Gastrocnemius medialis (tissue), 4 donors: ENCODE results near the gene CLTRN. TPM values are rescaled to one million over a fixed set of nuclear protein-coding genes. Genes with fewer than 3 reads are reported as not detected.

Source experiments
- ATAC-seq, 2 donors: fragments of 150-250 bp; one replicate each; pipeline ENCODE4 v1.9.1; 2016
- DNase-seq, 2 donors: peaks; one replicate each; pipeline ENCODE4 v3.0.0-alpha.2; 2019
- H3K27ac ChIP-seq, 4 donors: fragments of 200-600 bp; sonication (generic); 1 replicate in 1 of 4; 2 replicates in 3 of 4; pipeline ENCODE4 v1.5.1; 2016 to 2018; ENCODE audit warnings: mild to moderate bottlenecking in 2 of 4, moderate library complexity in 1 of 4
- H3K27me3 ChIP-seq, 3 donors: fragments of 200-600 bp; sonication (generic) in 2 of 3; 1 replicate in 1 of 3; 2 replicates in 2 of 3; pipeline versions ENCODE4 v1.5.1 to v1.6.0; 2016 to 2019; ENCODE audit warnings: mild to moderate bottlenecking in 1 of 3, moderate library complexity in 1 of 3
- H3K36me3 ChIP-seq, 2 donors: fragments of 200-600 bp; sonication (generic) in 1 of 2; one replicate each; pipeline ENCODE4 v1.5.1; 2017 to 2018
- H3K4me1 ChIP-seq, 2 donors: fragments of 200-600 bp; sonication (generic) in 1 of 2; one replicate each; pipeline ENCODE4 v1.5.1; 2016 to 2017; ENCODE audit warnings: mild to moderate bottlenecking in 2 of 2
- H3K4me3 ChIP-seq, 4 donors: fragments of 200-600 bp; sonication (generic) in 3 of 4; 1 replicate in 1 of 4; 2 replicates in 3 of 4; pipeline ENCODE4 v1.5.1; 2016 to 2019; ENCODE audit warnings: mild to moderate bottlenecking in 2 of 4
- H3K9me3 ChIP-seq, 3 donors: fragments of 200-600 bp; sonication (generic) in 2 of 3; 1 replicate in 1 of 3; 2 replicates in 2 of 3; pipeline ENCODE4 v1.5.1; 2016 to 2019
- CTCF ChIP-seq, 5 experiments: fragments of 450-650 bp in 3 of 5; fragments of 200-600 bp in 2 of 5; sonication (generic) in 2 of 5; IDR thresholded peaks in 4 of 5; conservative IDR thresholded peaks in 1 of 5; 1 replicate in 4 of 5; 2 replicates in 1 of 5; pipeline ENCODE4 v1.5.1; 2016 to 2019; ENCODE audit warnings: antibody characterized with exemption in 5 of 5, mild to moderate bottlenecking in 3 of 5, moderate library complexity in 3 of 5
- POLR2A ChIP-seq, 2 donors: fragments of 450-650 bp; IDR thresholded peaks; one replicate each; pipeline ENCODE4 v1.6.1; 2017; ENCODE audit warnings: antibody characterized with exemption in 2 of 2, mild to moderate bottlenecking in 2 of 2, moderate library complexity in 2 of 2
- in situ Hi-C, 4 donors: fragments of 200-750 bp; cut with MboI; loops; one replicate each; pipeline versions ENCODE4 v1.15.0 to v1.8.0; 2017; ENCODE audit warnings: low sequenced_read_pairs in 4 of 4
- intact Hi-C: fragments of 100-400 bp; cut with DNase I; formaldehyde crosslinking; loops from one replicate; pipeline ENCODE4 v1.15.1; 2023; ENCODE audit warnings: low total_unique reads
- total RNA-seq, 4 donors: library from RNA; depleted of rRNA; stranded (reverse); fragments of >200 nt; gene quantifications; one replicate each; pipeline versions ENCODE4 v1.1.0 to v1.2.3, GENCODE V29; 2016

CLTRN gene
- total RNA-seq, 4 donors from 2014 or later: 0.26 TPM; not detected in 3

DNA sequence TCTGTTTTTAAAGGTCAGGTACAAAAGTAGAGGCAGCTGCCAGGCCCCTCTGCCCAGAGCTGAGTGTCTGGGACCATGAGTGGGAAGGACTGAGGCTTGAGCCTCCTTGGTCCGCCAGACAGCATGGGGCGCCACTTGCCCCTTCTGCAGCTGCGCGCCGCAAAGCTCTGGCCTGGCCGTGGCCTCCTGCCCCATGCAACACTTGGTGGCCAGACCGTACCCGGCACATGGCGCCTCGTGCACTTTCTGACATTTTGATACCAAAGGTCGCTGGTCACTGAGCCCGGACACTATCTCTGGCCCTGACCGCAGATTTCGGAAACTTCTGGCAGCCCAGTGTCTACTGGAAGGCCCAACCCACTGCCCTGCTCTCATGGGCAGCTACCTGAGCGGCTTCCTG, 18.6 kb downstream of the CLTRN start:
- H3K36me3 ChIP-seq: no peaks in the 10 kb centered on the region
- ATAC-seq: no peak
- peaks cover 0 to 12% (median 10%) of the 10 kb centered on the region in 3 donors for H3K27me3 ChIP-seq
- no peaks in the 10 kb centered on the region for H3K9me3 ChIP-seq
- intact Hi-C loops: loop anchor here (10.0 kb wide), 1 partner anchor 151 kb away; the partner anchor contains the start of gene PIR
- no peak overlapping the region for H3K27ac ChIP-seq
- TF ChIP-seq POLR2A (IDR thresholded peaks at IDR 0.05) (no peak), CTCF (IDR thresholded peaks at IDR 0.05 in 4 of 5, conservative IDR thresholded peaks at IDR 0.05 in 1 of 5) (no peak)
- DNase-seq: no peak
- no peak overlapping the region for H3K4me3 ChIP-seq
- in situ Hi-C loops: no loop called here
- no peaks in the 10 kb centered on the region for H3K4me1 ChIP-seq

DNA sequence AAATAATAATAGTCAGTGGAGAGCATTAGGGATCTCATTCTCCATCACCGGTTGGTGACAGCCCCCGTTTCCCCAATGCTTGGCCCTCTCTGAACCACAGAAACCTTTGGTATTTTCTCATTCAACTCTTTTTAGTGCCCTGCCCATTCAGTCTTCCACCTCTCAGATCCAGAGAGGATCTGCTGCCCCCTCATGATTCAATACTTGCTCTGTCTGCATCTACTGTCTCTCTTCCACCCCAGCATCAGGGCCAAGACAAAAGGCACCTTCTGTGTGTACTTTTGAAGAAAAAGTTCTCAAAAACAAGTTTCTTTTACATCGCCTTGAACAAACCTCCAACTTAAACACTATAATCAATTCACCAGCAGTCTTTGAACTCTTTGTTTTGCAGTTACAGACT, 19.3 kb downstream of the CLTRN start:
- DNase-seq: no peak
- intact Hi-C loops: loop anchor here (10.0 kb wide), 1 partner anchor 150 kb away; the partner anchor contains the start of gene PIR
- in situ Hi-C loops: no loop called here

GRCh38 chrX:15644560-15644872, 20.1 kb downstream of the CLTRN start:
- intact Hi-C loops: loop anchor here (10.0 kb wide), 1 partner anchor 150 kb away; the partner anchor contains the start of gene PIR

More for the DNA sequence above, 19.3 kb downstream of the CLTRN start:
- no peak overlapping the region for H3K27ac ChIP-seq
- no peaks in the 10 kb centered on the region for H3K9me3 ChIP-seq
- H3K36me3 ChIP-seq: no peaks in the 10 kb centered on the region
- no peaks in the 10 kb centered on the region for H3K4me1 ChIP-seq
- H3K4me3 ChIP-seq: no peak overlapping the region
- ATAC-seq: no peak
- H3K27me3 ChIP-seq: peaks cover 0 to 15% (median 10%) of the 10 kb centered on the region in 3 donors
- TF ChIP-seq CTCF (IDR thresholded peaks at IDR 0.05 in 4 of 5, conservative IDR thresholded peaks at IDR 0.05 in 1 of 5) (no peak), POLR2A (IDR thresholded peaks at IDR 0.05) (no peak)

DNA sequence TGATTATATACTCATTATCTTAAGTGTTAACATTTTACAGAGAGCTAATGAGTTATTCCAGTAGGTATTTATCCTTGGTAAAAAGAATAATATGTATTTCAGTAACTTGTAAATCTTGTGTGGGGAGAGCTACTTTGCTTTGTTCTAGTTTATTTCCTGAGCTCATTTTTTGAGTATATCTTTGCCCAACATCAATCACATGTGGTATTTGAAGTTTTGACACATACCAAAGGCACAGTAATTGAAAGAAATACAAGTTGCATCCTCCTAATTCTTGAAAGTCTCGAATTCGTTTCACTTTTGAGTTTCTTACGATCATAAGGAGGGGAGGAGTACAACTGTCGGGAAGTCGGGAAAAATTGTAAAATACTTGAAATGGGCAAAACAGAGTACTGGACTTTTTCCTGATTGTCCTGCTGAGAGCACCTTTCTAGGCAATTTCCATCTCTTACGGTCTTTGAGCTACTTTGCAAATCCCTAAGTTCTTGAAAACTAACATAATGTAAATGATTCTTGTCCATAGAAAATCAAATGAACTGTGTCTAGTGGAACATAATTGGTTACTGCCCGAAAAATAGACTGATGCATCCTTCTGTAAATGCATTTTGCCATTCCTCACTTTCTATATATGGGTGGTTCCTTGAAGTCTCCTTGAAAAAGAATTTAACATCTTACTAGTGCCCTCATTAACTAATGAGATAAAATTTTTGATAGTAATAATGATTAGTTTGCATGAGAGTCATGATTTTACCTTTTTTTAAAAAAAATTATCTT, 20.6 kb downstream of the CLTRN start:
- DNase-seq (no peak), ATAC-seq (no peak)
- H3K4me3 ChIP-seq: no peak overlapping the region
- H3K27me3 ChIP-seq: peaks cover 0 to 15% (median 10%) of the 10 kb centered on the region in 3 donors
- in situ Hi-C loops (no loop called here), intact Hi-C loops (loop anchor here (10.0 kb wide), 1 partner anchor 149 kb away; the partner anchor contains the start of gene PIR)
- H3K36me3 ChIP-seq: no peaks in the 10 kb centered on the region
- no peaks in the 10 kb centered on the region for H3K4me1 ChIP-seq
- TF ChIP-seq POLR2A (IDR thresholded peaks at IDR 0.05): no peak
- no peak for TF ChIP-seq CTCF (IDR thresholded peaks at IDR 0.05 in 4 of 5, conservative IDR thresholded peaks at IDR 0.05 in 1 of 5)
- H3K27ac ChIP-seq: no peak overlapping the region
- H3K9me3 ChIP-seq: no peaks in the 10 kb centered on the region

More at GRCh38 chrX:15644560-15644872, 20.1 kb downstream of the CLTRN start:
- H3K9me3 ChIP-seq: no peaks in the 10 kb centered on the region
- no peaks in the 10 kb centered on the region for H3K36me3 ChIP-seq
- DNase-seq (no peak), ATAC-seq (no peak)
- H3K4me3 ChIP-seq: no peak overlapping the region
- H3K27ac ChIP-seq: no peak overlapping the region
- H3K4me1 ChIP-seq: no peaks in the 10 kb centered on the region
- TF ChIP-seq POLR2A (IDR thresholded peaks at IDR 0.05) (no peak), CTCF (IDR thresholded peaks at IDR 0.05 in 4 of 5, conservative IDR thresholded peaks at IDR 0.05 in 1 of 5) (no peak)
- peaks cover 0 to 15% (median 10%) of the 10 kb centered on the region in 3 donors for H3K27me3 ChIP-seq
- in situ Hi-C loops: no loop called here
